GM18870 (cell line): Measurements from ENCODE around the gene DALRD3.
A peak's percentile ranks its signal among the peaks of the same experiment; 100 is the strongest.
"Not testable (repeated sequence)": the region's sequence is repeated elsewhere in the genome, so short reads cannot be mapped to it uniquely, and the experiment has no call there.

Experiments used
- ATAC-seq: cut with Tn5 transposase; IDR thresholded peaks from one replicate; pipeline ENCODE4 v1.9.1; 2021; ENCODE audit warnings: moderate library complexity; ENCODE audit not compliant: unreplicated experiment

Gene DALRD3

DNA sequence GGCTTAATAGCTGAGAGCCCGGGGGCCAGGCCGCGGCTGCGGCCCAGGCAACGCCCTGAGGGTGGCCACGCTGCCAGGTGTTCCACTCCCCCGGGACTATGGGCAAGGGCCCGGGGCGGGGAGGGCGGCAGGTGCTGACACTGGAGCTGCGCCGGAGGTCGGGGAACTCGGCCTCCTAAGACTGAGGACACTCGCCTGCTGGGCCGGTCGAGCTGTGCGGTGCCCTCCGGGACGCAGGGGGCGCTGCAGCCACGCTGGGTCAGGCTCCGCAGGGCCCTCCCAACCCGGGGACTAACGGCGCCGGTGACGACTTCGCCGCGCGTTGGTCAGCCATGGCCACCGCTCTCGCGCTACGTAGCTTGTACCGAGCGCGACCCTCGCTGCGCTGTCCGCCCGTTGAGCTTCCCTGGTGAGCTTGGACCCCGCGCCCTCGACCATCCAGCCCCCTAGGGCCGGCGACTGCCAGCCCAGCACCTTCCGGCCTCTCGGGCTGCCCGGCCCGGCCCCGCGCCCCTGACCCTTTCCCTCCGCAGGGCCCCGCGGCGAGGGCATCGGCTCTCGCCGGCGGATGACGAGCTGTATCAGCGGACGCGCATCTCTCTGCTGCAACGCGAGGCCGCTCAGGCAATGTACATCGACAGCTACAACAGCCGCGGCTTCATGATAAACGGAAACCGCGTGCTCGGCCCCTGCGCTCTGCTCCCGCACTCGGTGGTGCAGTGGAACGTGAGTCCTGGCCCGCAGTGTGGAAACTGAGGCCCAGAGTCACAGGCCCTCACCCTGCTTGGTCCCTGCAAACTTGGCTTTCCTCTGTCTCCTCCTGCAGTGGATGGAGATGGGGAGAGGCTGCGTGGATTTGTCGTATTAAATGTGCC, 3.7 kb upstream of the DALRD3 start, which contains the start of gene NDUFAF3:
Gene NDUFAF3 (plus strand): TSS at position 309 of the 875 bp plus-strand sequence. CDS start 24 bp downstream, at position 333.
- ATAC-seq = peak; percentile 55

DNA sequence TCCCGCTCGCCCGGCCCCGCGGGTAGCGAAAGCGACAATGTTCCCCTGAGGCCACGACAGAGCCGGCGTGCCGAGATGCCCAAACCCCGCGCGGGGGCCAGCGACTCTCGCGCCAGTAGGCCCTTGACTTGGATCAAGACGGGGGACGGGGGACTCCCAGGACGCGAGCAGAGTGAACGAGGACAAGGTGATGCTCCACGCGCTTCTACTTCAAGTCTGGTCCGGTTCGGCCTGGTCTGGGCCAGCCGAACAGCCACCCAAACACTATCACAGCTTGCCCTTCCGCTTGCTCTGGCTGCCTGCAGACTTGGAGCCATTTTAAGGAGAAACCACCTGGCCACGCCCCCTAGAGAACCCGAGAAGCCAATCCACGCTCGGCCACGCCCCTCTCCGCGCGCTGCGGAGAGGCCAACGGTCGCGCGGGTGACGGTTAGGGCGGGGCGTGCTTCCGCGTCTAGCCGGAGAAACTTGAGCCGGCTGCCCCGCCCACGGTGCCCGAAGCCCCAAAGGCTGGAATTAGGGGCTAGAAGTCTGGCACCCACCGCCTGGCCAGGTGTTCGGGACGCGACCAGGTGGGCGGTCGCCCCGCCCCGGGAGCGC, 2.9 kb upstream of the DALRD3 start:
- peak; percentile 47 for ATAC-seq

DNA sequence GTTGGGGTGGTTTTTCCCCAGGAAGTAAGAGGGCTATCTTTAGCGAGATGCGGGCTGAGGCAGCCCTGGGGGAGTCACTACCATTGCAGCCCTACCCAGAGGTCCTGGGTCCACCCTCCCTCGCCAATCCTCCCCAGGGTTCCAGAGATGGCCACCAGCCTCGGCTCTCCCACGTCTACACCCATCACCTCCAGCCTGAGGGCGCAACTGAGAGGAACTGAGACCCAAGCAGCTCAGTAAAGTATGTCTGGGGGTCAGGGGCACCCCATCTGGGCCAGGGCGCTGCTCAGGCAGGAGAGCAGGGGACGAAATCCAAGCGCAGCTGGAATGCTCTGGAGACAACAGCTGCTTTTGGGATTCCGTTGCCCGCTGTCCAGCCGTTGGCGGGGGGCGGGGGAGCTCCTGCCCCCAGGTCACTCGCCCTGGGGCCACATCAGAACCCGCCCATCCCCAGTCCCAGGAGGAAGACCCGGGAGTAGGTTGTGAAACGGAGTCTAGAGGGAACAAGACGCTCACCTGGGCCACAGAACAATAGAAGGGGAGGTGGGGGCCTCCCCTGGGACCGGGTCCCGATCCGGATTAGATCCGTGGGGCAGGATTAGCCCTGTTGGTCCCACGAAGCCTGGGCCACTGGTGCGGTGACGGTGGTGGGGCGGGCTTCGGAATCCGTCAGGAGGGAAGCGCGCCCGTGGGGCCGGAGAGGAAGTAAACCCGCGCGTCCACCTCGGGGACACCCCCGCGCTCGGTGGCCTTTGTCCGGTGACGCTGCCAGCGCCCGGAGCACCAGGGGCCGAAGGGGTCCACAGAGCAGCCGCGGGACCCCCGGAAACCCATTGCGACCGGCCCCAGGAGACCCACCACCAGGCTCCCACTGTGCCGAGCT, 2.2 kb upstream of the DALRD3 start:
- ATAC-seq = peak; percentile 1

DNA sequence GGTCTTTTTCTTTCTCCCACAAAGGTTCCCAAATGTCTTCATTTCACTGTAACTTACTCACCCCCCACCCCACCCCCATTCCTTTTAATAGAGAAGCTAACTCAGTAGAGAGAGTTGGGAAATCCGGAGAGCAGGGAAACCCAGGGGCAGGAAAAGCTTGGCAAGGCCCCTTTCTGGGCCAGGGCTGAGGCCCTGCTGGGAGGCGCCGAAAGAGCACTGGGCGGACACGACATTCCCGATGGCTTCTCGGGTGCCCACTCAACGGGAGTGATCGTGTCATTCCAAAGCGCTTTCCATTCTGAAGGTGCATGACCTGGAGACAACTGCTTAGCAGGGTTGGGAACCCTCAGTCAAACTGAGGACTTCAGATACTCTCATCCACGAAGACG, 1.6 kb upstream of the DALRD3 start:
- ATAC-seq = no peak

DNA sequence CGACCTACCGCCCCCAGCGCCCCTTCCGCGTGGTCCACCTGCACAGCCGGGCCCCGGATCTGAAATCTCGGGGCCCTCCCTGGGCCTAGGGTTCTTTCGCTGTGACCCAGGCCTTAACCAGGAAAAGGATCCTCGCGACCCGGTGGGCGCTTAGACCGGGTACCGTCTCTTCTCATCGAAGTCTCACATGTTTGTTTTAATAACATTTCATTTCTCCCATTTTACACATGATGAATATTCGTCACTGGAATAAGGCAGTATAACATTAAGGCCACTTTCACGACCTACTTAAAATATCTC, 277 bp upstream of the DALRD3 start:
- ATAC-seq = no peak

DNA sequence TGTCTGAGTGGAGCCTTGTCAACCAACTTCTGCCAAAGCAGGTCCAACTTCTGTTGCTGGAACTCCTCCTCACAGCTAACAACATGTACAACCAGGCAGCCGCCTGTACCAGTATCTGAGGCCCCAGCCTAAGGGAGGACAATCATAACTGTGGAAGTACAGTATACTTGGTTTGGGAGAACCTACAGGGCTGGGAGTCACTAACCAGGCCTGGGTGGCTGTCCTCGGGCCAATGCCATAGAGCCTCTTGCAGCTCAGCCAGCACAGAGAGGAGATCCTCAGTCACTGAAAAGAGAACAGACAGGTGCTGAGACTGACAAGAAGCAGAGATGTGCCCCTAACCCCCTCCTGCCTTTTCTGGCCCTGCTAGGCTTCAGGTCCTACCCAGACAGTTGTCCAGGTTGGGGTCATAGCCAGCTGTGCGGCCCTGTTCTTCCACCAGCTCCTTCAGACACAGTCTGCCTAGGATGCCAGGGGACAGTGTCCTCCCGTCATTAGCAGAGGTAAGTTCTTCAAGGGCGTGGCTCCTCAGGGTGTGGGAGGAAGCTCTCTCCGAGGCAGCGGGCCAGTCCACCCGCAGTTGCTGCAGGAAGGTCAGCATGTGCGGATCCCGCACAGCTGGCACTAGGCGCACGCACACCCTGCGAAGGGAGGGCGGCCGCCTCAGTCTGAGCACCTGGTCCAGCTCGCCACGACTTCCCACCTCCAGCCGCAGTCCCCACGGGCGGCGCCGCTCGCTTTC, 980 bp downstream of the DALRD3 start:
- ATAC-seq = no peak

DNA sequence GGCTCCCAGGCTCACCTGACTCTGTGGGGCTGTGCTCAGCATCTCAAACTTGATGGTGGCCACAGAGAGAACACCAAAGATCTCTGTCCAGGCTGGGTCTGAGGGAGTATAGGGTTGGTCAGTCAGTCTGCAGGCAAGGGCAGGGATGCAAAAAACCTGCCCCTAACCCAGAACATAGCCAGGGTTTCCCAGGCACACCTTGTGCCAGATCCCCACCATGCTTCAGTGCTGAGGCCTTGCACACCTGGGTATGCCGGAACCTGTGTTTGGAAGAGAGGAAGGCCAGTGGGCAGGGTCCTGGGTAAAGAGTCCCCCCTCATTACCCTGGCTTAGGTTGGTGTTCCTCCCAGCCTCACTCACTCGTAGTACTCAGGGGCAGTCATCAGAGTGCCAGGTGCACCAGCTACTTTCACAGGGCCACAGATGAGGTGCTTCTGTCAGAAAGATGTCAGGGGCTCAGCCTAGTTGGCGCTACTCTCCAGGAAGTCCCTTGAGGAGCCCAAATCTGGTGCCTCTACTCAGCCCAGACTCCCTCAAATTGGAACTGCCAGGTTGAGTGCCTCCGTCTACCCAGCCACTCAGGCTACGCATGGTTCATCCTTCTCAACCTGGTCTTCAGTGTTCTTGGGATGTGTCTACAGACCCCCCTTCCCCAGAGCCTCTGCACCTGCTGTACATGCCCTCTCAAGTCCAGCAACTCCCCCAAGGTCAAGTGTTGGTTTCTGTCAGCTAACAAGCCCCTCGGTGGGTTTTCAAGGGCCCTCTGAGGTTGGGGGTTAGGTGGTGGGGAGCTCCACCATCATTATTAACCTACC, 1.8 kb downstream of the DALRD3 start:
- ATAC-seq = no peak

DNA sequence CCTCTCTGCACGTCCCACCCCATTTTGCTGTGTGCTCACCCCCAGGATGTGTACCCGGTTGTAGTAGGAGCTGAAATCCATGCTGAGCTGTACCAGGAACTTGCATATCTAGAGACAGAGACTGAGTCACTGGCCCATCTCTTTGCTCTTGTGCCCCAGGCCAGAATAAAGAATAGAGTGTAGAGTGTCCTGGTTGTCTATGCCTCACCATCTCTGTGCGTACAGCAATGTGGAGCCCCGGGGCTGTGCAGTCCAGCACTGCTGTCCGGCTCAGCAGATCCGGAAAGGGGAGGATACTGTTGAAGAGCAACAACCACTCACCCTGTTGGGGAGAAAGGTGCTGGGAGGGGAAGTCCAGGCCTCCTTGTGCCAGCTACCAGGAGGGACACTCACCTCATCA, 2.6 kb downstream of the DALRD3 start:
- no peak for ATAC-seq

DNA sequence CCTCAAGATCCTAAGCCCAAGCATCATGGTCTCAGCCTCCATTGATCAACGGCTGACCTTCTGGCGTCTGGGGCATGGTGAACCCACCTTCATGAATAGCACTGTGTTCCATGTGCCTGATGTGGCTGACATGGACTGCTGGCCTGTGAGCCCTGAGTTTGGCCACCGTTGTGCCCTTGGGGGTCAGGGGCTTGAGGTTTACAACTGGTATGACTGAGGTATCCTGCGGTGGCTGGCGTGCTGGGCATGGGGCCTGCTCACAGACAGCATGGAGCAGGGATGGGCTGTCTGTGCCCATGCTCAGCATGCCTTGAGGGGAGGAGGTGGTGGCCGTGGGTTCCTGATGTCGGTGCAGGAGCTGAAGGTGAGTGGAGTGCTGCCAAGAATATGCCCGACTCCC, 3.3 kb downstream of the DALRD3 start:
- no peak for ATAC-seq

DNA sequence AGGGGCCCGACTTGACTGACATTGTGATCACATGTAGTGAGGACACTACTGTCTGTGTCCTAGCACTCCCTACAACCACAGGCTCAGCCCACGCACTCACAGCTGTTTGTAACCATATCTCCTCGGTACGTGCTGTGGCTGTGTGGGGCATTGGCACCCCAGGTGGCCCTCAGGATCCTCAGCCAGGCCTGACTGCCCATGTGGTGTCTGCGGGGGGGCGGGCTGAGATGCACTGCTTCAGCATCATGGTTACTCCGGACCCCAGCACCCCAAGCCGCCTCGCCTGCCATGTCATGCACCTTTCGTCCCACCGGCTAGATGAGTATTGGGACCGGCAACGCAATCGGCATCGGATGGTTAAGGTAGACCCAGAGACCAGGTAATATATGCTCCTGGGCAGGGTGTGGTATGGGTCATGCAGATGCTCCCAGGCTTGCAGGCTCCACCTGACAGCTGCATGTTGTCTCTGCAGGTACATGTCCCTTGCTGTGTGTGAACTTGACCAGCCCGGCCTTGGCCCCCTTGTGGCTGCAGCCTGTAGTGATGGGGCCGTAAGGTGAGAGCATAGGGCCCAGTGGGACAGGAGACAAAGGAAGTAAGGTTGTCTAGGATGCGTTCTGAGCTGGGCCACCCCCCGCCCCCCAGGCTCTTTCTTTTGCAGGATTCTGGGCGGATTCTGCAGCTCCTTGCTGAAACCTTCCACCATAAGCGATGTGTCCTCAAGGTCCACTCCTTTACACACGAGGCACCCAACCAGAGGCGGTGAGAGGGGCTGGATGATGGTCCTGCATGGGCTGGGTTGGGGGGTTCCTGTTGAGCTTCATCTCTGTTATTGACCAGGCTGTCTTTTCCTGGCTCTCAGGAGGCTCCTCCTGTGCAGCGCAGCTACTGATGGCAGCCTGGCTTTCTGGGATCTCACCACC, 4.4 kb downstream of the DALRD3 start:
- no peak for ATAC-seq

DNA sequence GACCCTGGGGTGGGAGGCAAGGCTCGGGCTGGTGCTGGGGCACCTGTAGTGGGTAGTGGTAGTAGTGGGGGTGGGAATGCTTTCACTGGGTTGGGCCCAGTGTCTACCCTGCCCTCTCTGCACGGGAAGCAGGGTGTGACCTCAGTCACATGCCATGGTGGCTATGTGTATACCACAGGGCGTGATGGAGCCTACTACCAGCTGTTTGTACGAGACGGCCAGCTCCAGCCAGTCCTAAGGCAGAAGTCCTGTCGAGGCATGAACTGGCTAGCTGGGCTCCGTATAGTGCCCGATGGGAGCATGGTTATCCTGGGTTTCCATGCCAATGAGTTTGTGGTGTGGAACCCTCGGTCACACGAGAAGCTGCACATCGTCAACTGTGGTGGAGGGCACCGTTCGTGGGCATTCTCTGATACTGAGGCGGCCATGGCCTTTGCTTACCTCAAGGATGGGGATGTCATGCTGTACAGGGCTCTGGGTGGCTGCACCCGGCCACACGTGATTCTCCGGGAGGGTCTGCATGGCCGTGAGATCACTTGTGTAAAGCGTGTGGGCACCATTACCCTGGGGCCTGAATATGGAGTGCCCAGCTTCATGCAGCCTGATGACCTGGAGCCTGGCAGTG, 5.2 kb downstream of the DALRD3 start:
- no peak for ATAC-seq

DNA sequence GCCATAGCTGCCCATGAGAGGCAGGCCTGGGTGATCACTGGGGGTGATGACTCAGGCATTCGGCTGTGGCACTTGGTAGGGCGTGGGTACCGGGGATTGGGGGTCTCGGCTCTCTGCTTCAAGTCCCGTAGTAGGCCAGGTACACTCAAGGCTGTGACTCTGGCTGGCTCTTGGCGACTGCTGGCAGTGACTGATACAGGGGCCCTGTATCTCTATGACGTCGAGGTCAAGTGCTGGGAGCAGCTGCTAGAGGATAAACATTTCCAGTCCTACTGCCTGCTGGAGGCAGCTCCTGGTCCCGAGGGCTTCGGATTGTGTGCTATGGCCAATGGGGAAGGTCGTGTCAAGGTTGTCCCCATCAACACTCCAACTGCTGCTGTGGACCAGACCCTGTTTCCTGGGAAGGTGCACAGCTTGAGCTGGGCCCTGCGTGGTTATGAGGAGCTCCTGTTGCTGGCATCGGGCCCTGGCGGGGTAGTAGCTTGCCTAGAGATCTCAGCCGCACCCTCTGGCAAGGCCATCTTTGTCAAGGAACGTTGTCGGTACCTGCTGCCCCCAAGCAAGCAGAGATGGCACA, 5.9 kb downstream of the DALRD3 start:
- ATAC-seq = no peak

DNA sequence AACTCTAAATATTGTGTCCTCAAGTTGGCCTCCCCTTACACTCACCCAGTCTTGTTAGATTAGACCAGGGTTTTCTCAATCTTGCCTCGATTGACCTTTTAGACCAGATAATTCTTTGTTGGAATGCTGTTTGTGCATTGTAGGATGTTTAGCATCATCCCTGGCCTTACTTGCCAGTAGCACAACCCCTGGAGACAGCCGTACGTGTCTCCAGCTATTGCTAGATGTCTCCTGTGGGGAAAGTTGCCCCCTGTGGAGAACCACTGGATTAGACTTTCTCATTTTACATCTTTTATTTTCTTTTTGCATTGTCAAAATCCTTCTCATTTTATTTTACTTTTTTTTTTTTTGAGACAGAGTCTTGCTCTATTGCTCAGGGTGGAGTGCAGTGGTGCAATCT, 9.0 kb downstream of the DALRD3 start:
- no peak for ATAC-seq

DNA sequence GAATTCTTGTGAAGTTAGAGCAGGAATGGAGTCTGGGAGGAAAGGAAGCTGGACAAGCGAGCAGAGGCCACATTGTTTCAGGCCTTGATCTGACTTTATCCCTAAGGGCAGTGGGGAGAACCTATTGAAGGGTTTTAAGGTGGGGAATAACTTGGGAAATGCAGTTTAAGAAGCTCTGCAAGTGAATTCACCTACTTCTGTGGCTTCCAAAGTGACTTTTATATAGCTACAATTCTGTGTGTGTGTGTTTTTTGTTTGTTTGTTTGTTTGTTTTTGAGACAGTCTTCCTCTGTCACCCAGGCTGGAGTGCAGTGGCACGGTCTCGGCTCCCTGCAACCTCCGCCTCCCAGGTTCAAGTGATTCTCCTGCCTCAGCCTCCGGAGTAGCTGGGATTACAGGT, 9.8 kb downstream of the DALRD3 start:
- not testable (repeated sequence) for ATAC-seq

DNA sequence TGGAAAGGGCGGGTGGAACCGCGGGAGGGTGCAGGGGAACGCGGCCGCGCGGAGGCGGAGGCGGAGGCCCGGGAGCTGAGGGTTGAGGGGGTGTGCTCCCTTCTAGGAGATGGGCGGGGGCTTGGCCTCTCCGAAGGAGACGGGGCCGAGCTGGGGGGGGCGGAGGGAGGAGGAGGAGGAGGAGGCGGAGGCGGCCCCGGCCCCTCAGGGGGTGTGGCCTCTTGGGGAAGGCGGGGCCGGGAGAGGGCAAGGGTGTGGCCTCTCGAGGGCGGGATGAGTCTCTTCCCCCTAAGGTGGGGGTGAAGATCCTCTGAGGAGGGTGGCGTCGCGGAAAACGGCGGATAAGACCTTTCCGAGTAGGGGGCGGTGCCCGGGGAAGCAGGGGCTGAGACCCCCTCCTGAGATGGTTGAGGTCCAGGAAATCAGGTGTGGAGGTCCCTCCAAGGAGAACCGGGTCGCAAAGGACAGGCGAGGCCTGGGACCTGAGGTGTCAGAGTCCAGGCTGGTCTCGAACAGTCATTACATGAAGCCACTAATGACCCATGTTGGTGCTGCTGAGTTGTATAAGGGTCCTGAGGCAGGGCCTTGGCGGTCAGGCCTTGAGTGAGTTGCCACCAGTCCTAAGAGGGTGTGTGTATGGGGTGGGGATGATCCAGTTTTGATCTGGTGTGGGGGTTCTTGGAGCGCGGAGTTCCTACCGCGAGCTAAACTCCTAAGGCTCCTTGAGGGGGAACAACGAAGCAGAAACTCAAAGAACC, 10.4 kb downstream of the DALRD3 start:
- peak; percentile 16 for ATAC-seq

DNA sequence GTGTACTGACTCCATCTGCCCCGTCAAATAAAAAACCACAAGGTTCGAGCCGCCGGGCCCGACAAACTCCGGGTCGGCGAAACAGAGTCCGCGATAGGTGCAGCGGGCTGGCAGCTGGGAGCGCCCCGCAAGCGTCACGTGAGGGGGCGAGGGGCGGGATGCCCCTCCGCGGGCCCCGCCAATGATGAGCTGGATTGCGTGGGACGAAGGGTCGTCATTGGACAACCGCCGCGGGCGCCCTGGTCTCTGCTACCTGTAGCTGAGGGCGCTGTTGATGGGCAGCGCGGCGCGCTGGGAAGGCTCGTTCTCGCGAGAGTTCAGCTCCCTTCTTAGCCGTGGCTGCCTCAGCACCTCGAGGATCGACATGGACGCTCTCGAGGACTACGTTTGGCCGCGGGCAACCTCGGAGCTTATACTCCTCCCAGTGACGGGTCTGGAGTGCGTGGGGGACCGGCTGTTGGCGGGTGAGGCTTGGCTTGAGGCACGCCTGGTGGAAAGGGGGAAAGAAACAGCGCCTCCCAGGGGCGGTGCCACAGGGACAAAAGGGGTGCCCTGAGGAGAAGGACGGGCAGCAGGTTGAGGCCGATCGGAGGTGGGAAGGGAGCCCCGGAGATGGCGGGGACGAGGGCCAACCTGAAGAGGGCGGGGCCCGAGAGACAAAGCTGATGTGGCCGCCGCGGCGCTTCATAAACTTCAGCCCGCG, 11.2 kb downstream of the DALRD3 start, which contains the start of gene WDR6:
Gene WDR6 (plus strand): TSS at position 324 of the 703 bp plus-strand sequence. CDS start 41 bp downstream, at position 365.
- peak; percentile 80 for ATAC-seq
